Loucy (cell line): ENCODE measurements around the gene SCAP.

Source experiments
- EZH2phosphoT487 ChIP-seq: fragments of 200-600 bp; IDR thresholded peaks from 2 replicates; pipeline ENCODE4 v1.6.1; 2018; ENCODE audit warnings: antibody characterized with exemption, mild to moderate bottlenecking, moderate library complexity, borderline replicate concordance
- TF ChIP-seq, protein P1 (sequence below): fragments of 200-600 bp; sonication (generic); conservative IDR thresholded peaks from 2 replicates; pipeline ENCODE4 v1.5.1; 2014; ENCODE audit warnings: mild to moderate bottlenecking, antibody characterized with exemption, low read length

GRCh38 chr3:47374587-47374986, 101.2 kb downstream of the SCAP start:
- TF ChIP-seq, protein P1, sequence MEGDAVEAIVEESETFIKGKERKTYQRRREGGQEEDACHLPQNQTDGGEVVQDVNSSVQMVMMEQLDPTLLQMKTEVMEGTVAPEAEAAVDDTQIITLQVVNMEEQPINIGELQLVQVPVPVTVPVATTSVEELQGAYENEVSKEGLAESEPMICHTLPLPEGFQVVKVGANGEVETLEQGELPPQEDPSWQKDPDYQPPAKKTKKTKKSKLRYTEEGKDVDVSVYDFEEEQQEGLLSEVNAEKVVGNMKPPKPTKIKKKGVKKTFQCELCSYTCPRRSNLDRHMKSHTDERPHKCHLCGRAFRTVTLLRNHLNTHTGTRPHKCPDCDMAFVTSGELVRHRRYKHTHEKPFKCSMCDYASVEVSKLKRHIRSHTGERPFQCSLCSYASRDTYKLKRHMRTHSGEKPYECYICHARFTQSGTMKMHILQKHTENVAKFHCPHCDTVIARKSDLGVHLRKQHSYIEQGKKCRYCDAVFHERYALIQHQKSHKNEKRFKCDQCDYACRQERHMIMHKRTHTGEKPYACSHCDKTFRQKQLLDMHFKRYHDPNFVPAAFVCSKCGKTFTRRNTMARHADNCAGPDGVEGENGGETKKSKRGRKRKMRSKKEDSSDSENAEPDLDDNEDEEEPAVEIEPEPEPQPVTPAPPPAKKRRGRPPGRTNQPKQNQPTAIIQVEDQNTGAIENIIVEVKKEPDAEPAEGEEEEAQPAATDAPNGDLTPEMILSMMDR, result no peak
- no peak for TF ChIP-seq EZH2phosphoT487
